ENCODE results near the gene ZMIZ1.
"Not testable (repeated sequence)": the region's sequence is repeated elsewhere in the genome, so short reads cannot be mapped to it uniquely, and the experiment has no call there.

Gene ZMIZ1

DNA sequence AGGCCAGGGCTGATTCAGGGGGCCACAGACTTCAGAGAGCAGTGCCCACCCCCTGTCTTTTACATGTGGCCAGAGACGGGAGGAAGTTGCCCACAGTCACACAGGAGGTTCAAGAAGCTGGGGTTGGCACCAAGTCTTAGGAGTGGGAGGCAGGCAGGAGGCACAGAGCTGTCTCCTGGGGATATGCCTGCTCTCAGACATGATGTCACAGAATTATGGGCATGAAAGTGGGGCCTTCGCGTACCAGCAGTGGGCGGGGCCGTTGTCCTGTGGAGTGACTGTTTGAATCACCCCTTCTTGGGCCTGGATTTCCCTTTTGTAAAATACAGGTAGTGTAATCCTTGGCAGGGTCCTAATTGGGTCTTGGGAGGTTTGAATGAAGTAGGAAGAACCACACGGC, 197.3 kb downstream of the ZMIZ1 start:
- DNase-seq (ENCODE audit: low spot score), result no peak

DNA sequence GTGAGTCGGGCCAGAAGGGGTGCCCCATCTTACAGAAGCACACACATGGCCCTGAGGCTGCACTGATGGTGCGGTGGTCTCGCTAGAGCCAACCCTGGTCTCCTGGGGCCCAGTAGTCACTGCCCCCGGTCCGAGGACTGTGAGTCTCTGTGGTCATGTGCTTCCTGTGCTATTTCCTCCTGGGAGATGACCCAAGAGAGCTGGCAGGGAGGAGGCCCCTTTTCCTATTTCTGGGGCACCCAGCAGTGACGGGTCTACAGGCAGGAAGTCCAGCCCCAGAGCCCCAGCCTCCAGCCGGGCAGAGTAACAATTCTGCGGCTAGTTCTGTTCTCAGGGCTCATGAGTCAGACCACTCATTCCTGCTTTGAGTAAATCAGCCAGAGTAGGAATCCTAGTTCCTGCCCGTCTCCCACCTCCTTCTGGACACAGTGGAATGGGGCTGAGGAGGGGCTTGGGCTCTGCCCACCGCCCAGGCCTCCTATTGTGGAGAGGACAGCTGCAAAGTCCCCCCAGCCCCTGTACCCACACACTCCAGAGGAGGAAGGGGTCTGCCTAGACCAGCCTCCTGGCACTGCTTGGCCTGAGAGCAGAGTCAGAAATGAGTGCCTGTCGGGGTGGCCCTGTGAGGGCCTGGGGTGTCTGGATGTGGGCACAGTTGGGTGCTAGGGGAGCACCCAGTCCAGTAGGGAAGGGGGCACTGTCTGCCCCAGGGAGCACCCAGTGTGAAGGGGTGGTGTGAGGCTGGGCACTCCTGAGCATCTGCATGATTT, 198.0 kb downstream of the ZMIZ1 start:
- DNase-seq (ENCODE audit: low spot score), result peak; percentile 76

DNA sequence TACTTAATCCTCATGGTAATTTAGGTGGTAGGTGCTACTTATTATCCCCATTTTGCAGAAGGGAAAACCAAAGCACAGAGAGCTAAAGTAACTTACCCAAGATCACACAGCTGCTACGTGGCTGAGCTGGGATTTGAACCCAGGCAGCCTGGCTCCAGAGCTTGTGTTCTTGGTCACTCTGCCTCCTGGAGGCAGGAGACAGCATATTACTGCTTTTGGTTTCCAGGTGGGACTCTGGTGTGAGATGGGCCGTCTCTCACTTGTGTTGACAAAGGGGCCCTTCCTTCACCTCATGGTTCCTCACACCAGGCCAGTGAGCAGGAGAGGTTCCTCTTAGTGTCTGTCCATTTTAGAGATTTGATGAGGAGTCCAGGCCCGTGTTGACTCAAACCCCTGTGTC, 198.7 kb downstream of the ZMIZ1 start:
- DNase-seq (ENCODE audit: low spot score), result no peak

DNA sequence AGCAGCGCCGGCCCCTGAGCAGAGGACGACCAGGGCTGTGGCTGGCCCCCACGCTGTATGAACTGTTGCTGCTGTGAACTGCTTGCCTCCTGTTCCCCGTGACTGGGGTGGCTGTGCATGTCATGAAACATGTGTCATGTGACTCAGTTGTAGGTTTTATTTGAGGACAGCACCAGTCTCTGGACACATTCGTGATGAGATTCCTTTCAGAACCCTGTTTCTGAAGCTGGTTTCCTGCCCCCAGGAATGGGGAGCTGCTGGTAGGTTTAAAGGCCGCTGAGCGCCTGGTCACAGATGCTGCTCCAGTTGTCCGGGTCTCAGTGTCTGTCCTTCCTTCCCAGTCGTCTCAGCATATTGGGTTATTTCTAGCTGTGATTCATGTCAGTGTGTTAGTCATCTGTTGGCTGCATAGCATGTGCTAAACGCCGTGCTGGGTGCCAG, 199.4 kb downstream of the ZMIZ1 start:
- no peak for DNase-seq (ENCODE audit: low spot score)

DNA sequence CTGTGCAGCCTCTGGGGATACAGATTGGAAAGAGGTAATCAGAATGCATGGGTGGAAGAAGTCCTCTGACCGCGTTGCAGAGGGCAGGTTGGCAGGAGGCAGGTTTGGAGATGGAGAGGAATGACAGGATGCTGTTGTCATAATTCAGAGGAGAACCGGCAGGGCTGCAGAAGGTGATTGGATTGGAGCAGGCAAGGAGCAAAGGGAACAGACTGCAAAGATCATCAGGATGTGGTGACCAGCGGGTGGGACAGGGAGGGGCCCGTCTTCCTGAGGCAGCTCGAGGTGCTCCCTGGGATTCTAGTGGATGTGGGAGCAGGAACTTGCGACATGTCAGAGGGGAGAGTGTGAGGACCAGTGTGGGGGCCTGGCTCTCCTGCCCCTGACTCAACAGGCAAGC, 200.0 kb downstream of the ZMIZ1 start:
- DNase-seq (ENCODE audit: low spot score), result no peak

DNA sequence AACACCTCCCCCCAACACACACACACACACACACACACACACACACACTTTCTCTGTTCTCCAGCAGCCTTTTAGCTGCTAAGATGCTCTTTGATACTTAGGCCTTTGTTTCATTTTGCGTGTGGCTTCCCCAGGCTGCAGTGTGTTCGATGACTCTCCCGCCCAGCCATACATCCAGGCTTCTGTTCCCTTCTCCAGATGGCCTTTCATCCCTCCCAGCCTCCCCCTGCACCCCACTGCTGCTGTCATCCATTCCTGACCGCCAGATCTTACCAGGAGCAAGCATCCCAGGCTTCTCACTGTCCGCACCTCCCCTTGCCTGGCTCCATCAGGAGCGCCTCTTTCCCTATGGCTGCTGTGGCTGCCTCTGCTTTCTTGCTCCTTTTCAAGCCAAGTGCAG, 200.7 kb downstream of the ZMIZ1 start:
- DNase-seq (ENCODE audit: low spot score), result peak; percentile 64

DNA sequence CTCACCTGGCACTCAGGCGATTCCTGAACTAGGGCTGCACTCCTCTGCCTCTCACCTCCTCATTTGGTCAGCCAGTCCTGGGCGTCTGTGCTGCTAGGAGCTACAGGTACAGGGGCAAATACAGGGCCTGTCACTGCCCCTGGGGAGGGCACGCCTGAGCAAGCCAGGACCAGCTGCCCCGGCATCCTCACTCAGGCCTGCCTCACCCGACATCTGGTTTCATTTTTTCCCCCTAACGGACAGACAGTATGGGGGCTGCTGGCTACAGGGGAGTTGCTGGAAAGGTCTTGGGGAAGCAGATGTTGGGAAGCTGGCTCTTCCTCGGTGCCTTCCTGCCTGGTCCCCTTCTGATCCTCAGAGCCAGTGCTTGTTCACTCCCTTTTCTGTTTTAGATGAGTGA, 201.2 kb downstream of the ZMIZ1 start:
- DNase-seq (ENCODE audit: low spot score), result no peak

DNA sequence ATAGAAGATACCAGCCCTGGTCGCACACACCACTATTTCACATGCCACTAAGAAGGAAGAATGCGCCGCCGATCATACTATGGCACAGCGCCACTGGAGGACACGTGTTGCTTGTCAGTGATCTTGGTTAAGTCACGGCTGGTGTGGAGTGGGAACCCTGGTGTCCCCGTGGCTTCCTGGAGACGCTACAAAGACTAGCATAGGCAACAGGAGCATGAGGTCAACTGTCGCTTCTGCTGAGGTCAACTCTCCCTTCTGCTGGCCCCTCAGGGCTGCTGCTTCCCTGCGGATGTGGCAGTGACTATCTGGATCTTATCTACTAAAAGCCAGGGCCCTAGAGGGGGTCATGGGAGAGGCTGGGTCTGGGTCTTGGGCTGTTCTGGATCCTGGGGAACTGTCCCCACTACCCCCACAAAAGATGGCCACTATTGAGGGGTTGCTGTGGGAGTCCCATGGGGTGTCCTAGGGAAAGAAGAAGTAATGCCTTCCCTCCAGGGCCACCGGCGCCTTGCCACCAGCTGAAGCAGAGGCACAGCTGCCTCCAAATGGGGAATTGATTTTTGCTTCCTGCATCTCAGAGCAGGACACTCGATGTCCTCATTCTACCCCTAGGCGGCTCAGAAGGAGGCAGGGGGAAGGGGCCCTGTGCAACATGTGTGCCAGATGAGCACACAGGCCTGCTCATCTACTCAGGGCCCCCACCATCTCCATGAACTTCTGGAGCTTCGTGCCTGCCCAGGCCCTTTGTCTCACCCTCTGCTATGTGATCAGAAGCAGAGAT, 201.9 kb downstream of the ZMIZ1 start:
- no peak for DNase-seq (ENCODE audit: low spot score)

DNA sequence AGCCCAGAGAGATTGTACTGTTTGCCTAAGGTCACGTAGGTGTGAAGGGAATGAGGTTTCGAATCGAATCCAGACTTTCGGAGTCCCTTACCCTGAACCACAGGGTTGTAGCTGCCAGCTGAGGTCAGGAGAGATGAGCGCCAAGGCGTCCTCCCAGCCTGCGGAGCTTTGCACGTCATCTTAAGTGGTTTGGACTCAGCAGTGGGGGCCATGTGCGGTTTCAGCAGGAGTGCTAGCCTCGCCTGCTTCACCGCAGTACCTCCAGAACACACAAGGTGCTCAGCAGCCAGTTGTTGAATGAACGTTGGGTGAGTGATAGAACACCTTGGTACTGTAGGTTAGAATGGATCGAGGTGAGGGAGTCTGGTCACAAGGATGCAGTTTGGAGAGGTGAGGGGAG, 203.6 kb downstream of the ZMIZ1 start:
- DNase-seq (ENCODE audit: low spot score), result no peak

DNA sequence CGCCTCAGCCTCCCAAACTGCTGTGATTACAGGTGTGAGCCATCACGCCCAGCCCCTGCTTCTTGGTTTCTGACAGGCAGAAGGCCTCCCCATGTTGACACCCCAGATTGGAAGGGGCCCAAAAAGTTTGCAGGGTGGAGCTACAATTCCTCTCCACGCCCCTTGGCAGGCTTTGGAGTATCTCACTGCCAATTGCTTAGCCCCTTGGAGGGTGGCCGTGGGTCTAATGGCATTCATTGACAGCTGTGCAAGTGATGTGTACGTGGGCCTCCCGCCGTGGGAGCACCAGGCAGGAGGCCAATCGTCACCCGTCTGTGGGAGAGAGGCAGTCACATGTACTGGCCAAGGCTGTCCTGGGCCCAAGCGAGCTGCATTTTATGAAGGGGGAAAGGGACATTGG, 204.8 kb downstream of the ZMIZ1 start:
- no peak for DNase-seq (ENCODE audit: low spot score)

DNA sequence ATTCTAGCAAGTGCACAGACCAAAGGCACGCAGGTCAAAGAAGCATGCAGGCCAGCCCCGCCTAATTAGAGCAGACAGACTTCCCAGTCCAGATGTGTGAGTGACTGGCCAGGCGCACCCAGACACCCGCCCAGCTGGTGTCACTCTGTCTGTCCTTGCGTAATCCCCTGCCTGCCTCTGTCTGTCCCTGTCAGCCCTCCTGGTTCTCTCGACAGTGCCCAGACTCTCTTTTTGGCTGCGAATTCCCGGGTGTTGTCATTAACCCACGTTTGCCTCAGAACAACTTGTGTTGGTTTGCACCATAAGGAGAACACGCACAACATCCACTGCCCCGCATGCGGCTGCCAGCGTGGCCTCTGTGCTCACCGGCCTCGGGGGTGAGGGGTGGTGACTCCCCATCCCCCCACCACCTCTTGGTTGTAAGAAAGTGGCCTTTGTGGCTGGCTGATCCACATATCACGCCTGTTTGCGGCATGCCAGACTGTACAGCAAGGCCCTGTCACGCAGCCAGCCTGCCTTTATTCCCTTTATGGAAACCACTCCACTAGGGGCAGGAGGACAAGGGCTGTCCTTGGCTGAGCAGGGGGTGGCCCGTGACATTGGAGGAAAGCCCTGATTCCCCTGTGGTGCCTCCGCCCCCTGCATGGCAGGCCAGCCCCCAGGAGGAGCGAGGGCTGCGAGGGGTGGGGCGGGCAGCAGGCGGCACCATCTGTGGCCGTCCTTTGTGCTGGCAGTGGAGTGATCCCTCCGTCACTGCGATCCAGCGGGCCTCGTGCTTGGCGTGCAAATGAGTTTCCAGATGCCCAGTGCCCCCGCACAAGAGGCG, 205.7 kb downstream of the ZMIZ1 start:
- DNase-seq (ENCODE audit: low spot score), result peak; percentile 97

DNA sequence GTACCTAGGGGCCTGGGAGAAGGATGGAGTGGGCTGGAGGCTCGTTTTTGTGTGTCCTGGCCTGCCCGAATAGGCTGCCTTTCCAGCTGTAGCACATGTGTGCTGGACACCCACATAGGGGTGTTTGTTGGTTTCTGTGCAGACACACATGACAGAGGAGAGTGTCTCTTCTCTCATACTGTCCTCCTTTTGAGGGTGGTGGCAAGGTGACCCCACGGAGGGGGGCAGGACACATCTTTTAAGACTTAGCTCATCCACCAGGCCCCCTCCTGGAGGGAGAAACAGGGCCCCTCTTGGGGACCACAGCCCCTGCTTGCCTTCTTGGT, 206.3 kb downstream of the ZMIZ1 start:
- DNase-seq (ENCODE audit: low spot score), result no peak

DNA sequence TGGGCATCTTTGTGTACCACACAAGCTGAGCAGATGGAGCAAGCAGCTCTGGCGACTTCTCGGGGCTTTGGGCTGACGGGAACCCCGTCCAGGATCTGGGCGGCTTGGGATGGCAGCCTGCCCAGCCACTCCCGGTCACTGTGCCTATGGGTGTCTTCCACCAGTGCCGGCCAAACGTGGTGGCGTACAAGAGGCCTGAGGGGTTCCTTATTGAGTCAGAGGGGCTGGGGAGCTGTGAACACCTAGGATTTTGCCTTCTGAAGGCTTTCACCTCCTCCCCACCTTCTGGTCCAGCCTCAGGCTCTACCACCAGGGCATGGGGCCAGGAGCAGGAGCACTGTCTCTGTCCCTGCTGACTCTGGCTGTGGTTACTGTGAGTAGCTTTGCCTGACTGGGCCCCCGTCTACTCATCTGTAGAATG, 206.7 kb downstream of the ZMIZ1 start:
- peak; percentile 66 for DNase-seq (ENCODE audit: low spot score)

DNA sequence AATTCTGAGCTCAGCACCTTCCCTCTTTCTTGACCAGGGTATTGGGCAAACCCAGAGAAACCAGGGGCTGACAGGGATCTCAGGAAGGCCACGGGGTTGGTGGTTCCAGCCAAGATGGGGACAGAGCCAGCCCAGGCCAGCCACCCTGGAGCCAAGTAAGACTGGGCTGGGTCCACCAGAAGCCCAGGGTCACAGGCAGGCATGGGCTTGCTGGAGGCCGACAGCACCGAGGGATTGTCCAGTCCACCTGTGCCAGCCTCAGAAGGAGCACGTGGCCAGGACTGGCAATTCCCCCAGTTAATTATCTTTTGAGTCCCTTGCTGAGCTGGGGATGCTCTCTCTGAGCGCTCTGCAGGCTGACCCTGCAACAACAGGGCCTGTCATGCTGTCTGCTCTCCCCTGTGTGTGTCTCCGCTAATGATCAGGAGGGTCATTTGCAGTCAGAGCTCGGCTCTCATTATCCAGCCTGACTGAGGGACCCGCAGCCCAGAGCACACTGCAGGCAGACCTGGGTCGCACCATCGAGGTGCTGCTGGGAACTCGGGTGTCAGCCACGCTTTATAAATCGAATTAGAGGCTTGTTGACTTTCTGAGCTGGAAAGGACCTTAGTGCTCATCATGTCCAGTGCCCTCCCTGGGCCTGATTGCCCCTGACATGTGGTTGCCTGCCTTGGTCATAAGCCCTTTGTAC, 209.0 kb downstream of the ZMIZ1 start:
- DNase-seq (ENCODE audit: low spot score), result no peak

DNA sequence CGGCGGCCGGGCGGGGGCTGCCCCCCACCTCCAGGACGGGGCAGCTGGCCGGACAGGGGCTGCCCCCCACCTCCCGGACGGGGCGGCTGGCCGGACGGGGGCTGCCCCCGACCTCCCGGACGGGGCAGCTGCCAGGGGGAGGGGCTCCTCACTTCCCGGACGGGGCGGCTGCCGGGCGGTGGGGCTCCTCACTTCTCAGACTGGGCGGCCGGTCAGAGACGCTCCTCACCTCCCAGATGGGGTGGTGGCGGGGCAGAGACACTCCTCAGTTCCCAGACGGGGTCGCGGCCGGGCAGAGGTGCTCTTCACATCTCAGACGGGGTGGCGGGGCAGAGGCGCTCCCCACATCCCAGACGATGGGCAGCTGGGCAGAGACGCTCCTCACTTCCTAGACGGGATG, 210.3 kb downstream of the ZMIZ1 start:
- DNase-seq (ENCODE audit: low spot score), result not testable (repeated sequence)

DNA sequence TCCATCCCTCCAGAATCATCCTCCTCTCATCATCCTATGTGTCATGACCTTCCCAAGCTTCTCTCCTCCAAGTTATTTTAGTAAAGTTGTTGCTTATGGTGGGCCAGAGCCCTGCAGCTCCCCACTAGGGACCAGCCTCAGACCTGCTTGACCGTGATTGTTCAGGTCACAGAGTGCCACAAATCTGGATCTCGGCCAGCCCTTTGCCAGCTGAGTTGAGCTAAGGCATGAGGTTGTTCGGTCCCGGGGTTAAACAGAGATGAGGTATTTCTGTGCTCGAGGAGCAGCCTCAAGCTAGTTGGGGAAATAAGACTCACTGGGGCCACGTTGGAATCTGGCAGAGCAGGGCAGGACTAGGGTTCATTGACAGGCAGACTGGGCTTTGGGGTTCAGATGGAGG, 212.2 kb downstream of the ZMIZ1 start:
- no peak for DNase-seq (ENCODE audit: low spot score)

DNA sequence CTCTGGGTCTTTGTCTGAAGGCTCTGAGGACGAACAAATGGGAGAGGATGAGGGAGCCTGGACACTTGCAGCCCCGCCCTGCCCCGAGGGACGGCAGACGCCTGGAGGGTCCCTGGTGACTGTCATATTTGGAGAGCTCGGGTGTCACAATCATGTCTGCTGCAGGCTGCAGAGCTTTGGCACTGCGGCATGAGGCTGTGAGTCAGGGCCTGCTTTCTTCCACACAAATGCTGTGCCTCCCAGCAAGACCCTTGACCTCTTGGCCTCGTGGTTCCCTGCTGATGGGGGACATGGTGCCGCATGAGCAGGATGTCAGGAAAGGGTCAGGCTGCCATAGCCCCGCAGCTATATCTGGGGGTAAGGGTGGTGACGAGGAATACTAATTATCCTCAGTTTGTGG, 213.6 kb downstream of the ZMIZ1 start:
- DNase-seq (ENCODE audit: low spot score), result no peak

DNA sequence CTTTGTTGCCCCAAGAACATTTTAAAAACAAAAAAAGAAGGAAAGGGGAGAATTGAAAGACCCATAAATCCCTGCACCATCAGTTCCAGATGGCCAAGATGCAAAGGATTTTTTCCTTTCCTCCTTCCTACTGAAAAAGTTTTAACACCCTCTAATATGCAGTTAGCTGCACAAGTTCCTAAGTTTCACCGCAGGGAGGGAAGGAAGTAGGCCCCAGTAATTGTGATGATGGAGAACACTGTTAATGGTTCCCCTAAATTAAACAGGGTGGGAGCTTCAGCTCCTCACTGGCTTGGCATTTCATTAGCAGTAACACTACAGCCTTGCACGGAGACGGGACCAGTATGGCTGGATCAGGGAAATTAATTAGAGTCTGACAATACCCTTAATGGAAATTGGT, 214.8 kb downstream of the ZMIZ1 start:
- DNase-seq (ENCODE audit: low spot score), result no peak

DNA sequence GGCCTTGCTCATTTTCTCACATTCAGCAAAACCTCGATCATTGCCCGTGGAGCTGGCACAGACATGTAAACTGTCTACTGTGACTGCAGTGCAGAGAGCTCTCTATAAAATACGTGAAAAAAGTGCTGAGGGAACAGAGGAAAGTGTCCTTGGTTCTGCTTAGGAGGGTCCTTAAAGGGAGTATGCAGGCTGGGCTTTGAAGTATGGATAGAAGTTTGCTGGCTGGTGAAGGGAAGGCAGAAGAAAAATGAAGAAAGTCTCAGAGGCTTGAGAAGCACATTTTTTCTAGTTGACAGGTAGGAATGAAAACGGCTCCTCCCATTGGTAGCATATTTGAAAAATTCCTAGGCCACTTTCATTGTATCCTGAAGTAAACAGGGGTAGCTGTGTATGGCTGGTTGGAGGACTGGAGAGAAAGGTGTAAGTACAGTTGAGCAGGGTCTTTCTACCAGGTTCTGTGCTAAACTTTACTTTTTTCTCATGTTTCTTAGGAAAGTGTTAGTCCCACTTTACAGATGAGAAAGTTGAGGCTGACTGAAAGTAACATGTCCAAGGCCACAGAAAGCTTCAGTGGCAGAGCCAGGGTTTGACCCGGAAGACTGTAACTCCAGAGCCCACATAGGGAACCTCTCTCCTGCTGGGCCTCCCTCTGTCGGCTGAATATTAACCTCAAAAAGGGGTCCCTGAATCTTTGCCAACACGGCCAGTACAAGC, 215.5 kb downstream of the ZMIZ1 start:
- DNase-seq (ENCODE audit: low spot score), result no peak

DNA sequence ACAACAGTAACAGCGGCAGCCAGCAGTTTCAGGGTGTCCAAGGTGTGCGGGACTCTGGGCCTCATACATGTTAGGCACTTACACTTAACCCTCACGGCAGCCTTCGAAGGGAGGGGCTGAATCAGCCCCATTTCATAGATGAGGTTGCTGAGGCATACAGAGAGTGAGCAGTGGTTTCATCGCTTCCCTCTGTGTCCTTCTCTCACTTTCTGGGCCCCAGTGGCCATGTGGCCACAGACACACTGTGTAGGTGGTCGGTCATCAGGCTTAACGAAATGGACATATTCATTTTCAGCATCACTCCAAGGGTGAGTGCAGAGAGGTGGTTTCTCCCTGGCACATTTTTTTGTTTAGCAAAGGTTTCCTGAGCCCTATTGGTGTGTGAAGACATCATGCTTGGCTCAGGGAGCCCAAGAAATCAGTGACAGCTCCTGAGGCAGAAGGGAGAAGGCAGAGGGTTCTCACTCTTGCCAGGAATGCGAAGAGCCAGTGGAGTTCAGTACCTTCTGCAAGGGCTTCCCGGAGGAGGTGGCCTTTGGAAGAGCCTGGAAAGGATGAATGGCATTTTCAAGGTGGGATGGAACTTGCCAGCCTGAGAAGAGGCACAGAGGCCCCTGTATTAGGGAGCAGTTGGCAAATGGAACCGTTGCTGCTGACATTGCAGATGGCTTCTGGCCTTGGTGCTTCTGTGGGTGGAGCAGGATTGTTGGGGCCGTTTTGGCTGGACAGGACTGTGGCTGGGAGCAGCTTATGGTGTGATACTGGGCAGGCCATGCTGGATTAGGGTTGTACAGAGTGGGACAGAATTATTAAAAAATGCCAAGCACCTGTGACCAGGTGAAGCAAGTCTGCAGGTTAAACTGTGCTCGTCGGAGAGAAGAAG, 216.8 kb downstream of the ZMIZ1 start:
- DNase-seq (ENCODE audit: low spot score), result no peak

All from globus pallidus (tissue), 1 donor.